Measurements from ENCODE around the gene LIN54. TPM values are rescaled to one million over a fixed set of nuclear protein-coding genes. Genes with fewer than 3 reads are reported as not detected.
"Not testable (repeated sequence)": the region's sequence is repeated elsewhere in the genome, so short reads cannot be mapped to it uniquely, and the experiment has no call there.

The LIN54 gene
- total RNA-seq, 8 experiments from 2014 or later = 9.5 to 43.0 (median 14.4) TPM

DNA sequence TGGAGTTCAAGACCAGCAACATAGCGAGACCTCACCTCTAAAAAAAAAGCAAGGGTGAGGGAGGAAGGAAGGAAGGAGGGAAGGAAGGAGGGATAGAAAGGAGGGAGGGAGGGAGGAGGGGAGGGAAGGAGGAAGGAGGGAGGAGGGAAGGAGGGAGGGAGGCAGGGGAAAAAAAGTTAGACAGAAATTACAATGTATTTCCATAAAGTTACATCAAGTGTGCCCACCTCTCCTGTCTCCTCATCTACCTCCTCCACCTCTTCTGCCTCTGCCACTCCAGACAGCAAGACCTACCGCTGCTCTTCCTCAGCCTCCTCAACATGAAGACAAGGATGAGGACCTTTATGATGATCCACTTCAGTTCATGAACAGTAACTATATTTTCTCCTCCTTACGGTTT lies 8.3 kb downstream of the LIN54 start:
- in situ Hi-C loops (cut with MboI; ENCODE audit: low pct_unique_long_range_greater_than_20kb in 2 of 9, low sequenced_read_pairs in 9 of 9, unreplicated experiment in 9 of 9) = no loop called here
- WGBS, 10 experiments = 86 to 100% (median 100%) methylated on average over 1 to 3 of the region's 3 CpGs; no CpG with 5 or more reads in 3 of the 10 experiments
- Histone ChIP-seq H3K4me3 (no peak overlapping the region), H3K27ac (no peak overlapping the region), H3K4me1 (replicated peaks in 1 of 2) (no peaks in the 10 kb centered on the region)
- ATAC-seq (replicated peaks in 6 of 8) = no peak

- H3K4me3 ChIP-seq = no peak overlapping the region
- ATAC-seq (replicated peaks in 6 of 8) = no peak
- H3K4me1 ChIP-seq (replicated peaks in 1 of 2) = no peaks in the 10 kb centered on the region
- no peak overlapping the region for H3K27ac ChIP-seq
- in situ Hi-C loops (cut with MboI; ENCODE audit: low pct_unique_long_range_greater_than_20kb in 2 of 9, low sequenced_read_pairs in 9 of 9, unreplicated experiment in 9 of 9) = no loop called here
Observed at GRCh38 chr4:82998898-82999297, 11.7 kb downstream of the LIN54 start.

- H3K4me1 ChIP-seq (replicated peaks in 1 of 2) = no peaks in the 10 kb centered on the region
- ATAC-seq (replicated peaks in 6 of 8) = no peak
- 50 to 100% (median 75%) methylated on average over 1 to 4 of the region's 4 CpGs; no CpG with 5 or more reads in 1 of the 10 experiments for WGBS, 10 experiments
- no peak overlapping the region for H3K4me3 ChIP-seq
- in situ Hi-C loops (cut with MboI; ENCODE audit: low pct_unique_long_range_greater_than_20kb in 2 of 9, low sequenced_read_pairs in 9 of 9, unreplicated experiment in 9 of 9) = no loop called here
- H3K27ac ChIP-seq = no peak overlapping the region
Observed at GRCh38 chr4:82994834-82995233, 15.8 kb downstream of the LIN54 start.

GRCh38 chr4:82989575-82990429 lies 20.8 kb downstream of the LIN54 start:
- Histone ChIP-seq H3K4me3 (no peak overlapping the region), H3K27ac (no peak overlapping the region), H3K4me1 (replicated peaks in 1 of 2) (no peaks in the 10 kb centered on the region)
- ATAC-seq (replicated peaks in 6 of 8) = peak in 3 of 8 experiments; percentile 9 to 32 (median 27)
- 60 to 100% (median 100%) methylated on average over 1 to 2 of the region's 2 CpGs; no CpG with 5 or more reads in 3 of the 10 experiments for WGBS, 10 experiments
- in situ Hi-C loops (cut with MboI; ENCODE audit: low pct_unique_long_range_greater_than_20kb in 2 of 9, low sequenced_read_pairs in 9 of 9, unreplicated experiment in 9 of 9) = no loop called here

- in situ Hi-C loops (cut with MboI; ENCODE audit: low pct_unique_long_range_greater_than_20kb in 2 of 9, low sequenced_read_pairs in 9 of 9, unreplicated experiment in 9 of 9) = no loop called here
Observed at GRCh38 chr4:82988323-82988832, 22.2 kb downstream of the LIN54 start.

GRCh38 chr4:82987519-82987918 lies 23.1 kb downstream of the LIN54 start:
- ATAC-seq (replicated peaks in 6 of 8); H3K27ac ChIP-seq; H3K4me1 ChIP-seq (replicated peaks in 1 of 2); in situ Hi-C loops (cut with MboI; ENCODE audit: low pct_unique_long_range_greater_than_20kb in 2 of 9, low sequenced_read_pairs in 9 of 9, unreplicated experiment in 9 of 9); H3K4me3 ChIP-seq: not testable (repeated sequence)

More at GRCh38 chr4:82988323-82988832, 22.2 kb downstream of the LIN54 start:
- Histone ChIP-seq H3K4me1 (replicated peaks in 1 of 2) (no peaks in the 10 kb centered on the region), H3K27ac (no peak overlapping the region), H3K4me3 (no peak overlapping the region)
- 21 to 100% (median 86%) methylated on average over 1 to 2 of the region's 2 CpGs; no CpG with 5 or more reads in 1 of the 10 experiments for WGBS, 10 experiments
- ATAC-seq (replicated peaks in 6 of 8) = peak in 5 of 8 experiments; percentile 40 to 91 (median 52)

DNA sequence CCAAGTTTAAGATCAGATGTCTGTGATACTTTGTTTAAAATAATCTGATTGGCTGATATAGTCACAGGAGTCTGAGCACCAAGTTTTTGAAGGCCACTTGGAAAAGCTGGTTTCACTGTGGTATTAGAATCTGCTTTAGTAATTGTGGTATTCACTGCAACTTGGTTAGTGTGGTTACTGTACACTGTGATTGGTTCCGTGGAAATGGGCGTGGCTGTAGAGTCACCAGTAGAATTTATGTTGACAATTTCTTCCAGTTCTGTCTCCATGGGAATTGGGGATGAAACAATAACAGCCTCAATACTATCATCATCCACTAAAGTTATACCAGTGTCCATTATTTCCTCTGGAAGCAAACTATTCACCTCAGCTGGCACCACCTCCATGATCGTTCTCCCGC lies 26.2 kb downstream of the LIN54 start:
- 93 to 100% (median 96%) methylated on average over 2 to 4 of the region's 4 CpGs for WGBS, 10 experiments
- no peak overlapping the region for H3K27ac ChIP-seq
- H3K4me3 ChIP-seq = no peak overlapping the region
- ATAC-seq (replicated peaks in 6 of 8) = peak in 4 of 8 experiments; percentile 14 to 77 (median 58)
- in situ Hi-C loops (cut with MboI; ENCODE audit: low pct_unique_long_range_greater_than_20kb in 2 of 9, low sequenced_read_pairs in 9 of 9, unreplicated experiment in 9 of 9) = no loop called here
- H3K4me1 ChIP-seq (replicated peaks in 1 of 2) = no peaks in the 10 kb centered on the region

DNA sequence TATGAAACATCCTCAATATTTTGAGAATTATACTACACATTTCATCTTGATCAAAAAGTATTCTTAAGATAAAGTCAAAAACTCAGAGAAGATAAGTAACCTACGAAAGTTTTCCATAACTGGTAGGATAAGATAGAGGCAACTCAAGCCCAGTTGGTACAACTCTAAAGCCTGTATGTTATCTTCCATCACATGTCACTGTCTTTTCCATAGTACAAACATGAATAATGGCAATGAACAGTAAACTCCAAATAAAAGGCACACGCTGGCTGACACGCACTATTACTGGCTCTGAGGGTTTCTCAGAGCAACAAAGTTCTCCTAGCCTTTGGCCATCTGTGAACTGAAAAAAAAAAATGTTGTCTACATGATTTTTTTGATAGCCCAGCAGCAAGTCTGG lies 27.2 kb downstream of the LIN54 start:
- no peak for ATAC-seq (replicated peaks in 6 of 8)
- Histone ChIP-seq H3K4me3 (no peak overlapping the region), H3K4me1 (replicated peaks in 1 of 2) (no peaks in the 10 kb centered on the region), H3K27ac (no peak overlapping the region)
- in situ Hi-C loops (cut with MboI; ENCODE audit: low pct_unique_long_range_greater_than_20kb in 2 of 9, low sequenced_read_pairs in 9 of 9, unreplicated experiment in 9 of 9) = no loop called here
- WGBS, 10 experiments = 87 to 100% (median 100%) methylated on average over 1 to 3 of the region's 3 CpGs; no CpG with 5 or more reads in 2 of the 10 experiments

GRCh38 chr4:82981138-82981537 lies 29.5 kb downstream of the LIN54 start:
- in situ Hi-C loops (cut with MboI; ENCODE audit: low pct_unique_long_range_greater_than_20kb in 2 of 9, low sequenced_read_pairs in 9 of 9, unreplicated experiment in 9 of 9) = no loop called here
- no peak for ATAC-seq (replicated peaks in 6 of 8)
- no peaks in the 10 kb centered on the region for H3K4me1 ChIP-seq (replicated peaks in 1 of 2)
- H3K4me3 ChIP-seq = no peak overlapping the region
- H3K27ac ChIP-seq = no peak overlapping the region
- WGBS, 10 experiments = 83 to 100% (median 100%) methylated on average over 1 of the region's 1 CpG; no CpG with 5 or more reads in 3 of the 10 experiments

GRCh38 chr4:82975792-82976191 lies 34.8 kb downstream of the LIN54 start:
- H3K27ac ChIP-seq = no peak overlapping the region

GRCh38 chr4:82969414-82969813 lies 41.2 kb downstream of the LIN54 start:
- in situ Hi-C loops (cut with MboI; ENCODE audit: low pct_unique_long_range_greater_than_20kb in 2 of 9, low sequenced_read_pairs in 9 of 9, unreplicated experiment in 9 of 9) = no loop called here
- no peak for ATAC-seq (replicated peaks in 6 of 8)
- WGBS, 10 experiments = 66 to 100% (median 100%) methylated on average over 1 to 2 of the region's 2 CpGs

More at GRCh38 chr4:82975792-82976191, 34.8 kb downstream of the LIN54 start:
- no peaks in the 10 kb centered on the region for H3K4me1 ChIP-seq (replicated peaks in 1 of 2)
- WGBS, 10 experiments = 94 to 100% (median 96%) methylated on average over 2 of the region's 2 CpGs; no CpG with 5 or more reads in 3 of the 10 experiments
- ATAC-seq (replicated peaks in 6 of 8) = no peak
- in situ Hi-C loops (cut with MboI; ENCODE audit: low pct_unique_long_range_greater_than_20kb in 2 of 9, low sequenced_read_pairs in 9 of 9, unreplicated experiment in 9 of 9) = no loop called here
- H3K4me3 ChIP-seq = no peak overlapping the region

DNA sequence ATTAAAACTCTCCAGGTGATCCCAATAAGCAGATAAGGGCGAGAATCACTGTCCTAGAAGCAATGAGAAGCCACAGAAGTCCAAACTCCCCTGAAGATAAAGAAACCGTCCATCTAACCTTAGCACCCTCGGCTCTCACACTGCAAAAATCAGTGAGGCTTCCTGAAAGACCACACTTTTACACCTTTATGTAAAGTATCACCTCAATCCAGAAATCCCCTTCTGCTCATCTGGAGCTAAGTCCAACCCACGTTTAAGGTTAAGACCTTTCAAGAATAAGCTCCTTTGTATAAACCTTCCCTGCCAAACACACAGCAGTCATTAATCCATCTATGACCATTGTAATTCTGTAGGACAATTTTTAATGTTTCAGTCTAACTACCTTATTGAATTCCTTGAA lies 41.7 kb downstream of the LIN54 start:
- WGBS, 10 experiments = 83 to 100% (median 100%) methylated on average over 1 to 4 of the region's 4 CpGs; no CpG with 5 or more reads in 1 of the 10 experiments
- Histone ChIP-seq H3K4me3 (no peak overlapping the region), H3K4me1 (replicated peaks in 1 of 2) (no peaks in the 10 kb centered on the region), H3K27ac (no peak overlapping the region)
- ATAC-seq (replicated peaks in 6 of 8) = no peak
- in situ Hi-C loops (cut with MboI; ENCODE audit: low pct_unique_long_range_greater_than_20kb in 2 of 9, low sequenced_read_pairs in 9 of 9, unreplicated experiment in 9 of 9) = no loop called here

More at GRCh38 chr4:82969414-82969813, 41.2 kb downstream of the LIN54 start:
- Histone ChIP-seq H3K4me3 (no peak overlapping the region), H3K27ac (no peak overlapping the region), H3K4me1 (replicated peaks in 1 of 2) (no peaks in the 10 kb centered on the region)

- H3K4me1 ChIP-seq (replicated peaks in 1 of 2) = no peaks in the 10 kb centered on the region
- in situ Hi-C loops (cut with MboI; ENCODE audit: low pct_unique_long_range_greater_than_20kb in 2 of 9, low sequenced_read_pairs in 9 of 9, unreplicated experiment in 9 of 9) = no loop called here
- 92 to 100% (median 95%) methylated on average over 1 to 2 of the region's 2 CpGs; no CpG with 5 or more reads in 1 of the 10 experiments for WGBS, 10 experiments
- ATAC-seq (replicated peaks in 6 of 8) = no peak
- no peak overlapping the region for H3K4me3 ChIP-seq
- H3K27ac ChIP-seq = no peak overlapping the region
Observed at GRCh38 chr4:82965763-82966162, 44.9 kb downstream of the LIN54 start.

Measured in motor neuron (in vitro differentiated cells).